GM03348 (cell line): ENCODE data around the gene STRIP2.
"Not testable (repeated sequence)": the region's sequence is repeated elsewhere in the genome, so short reads cannot be mapped to it uniquely, and the experiment has no call there.

Experiments used
- DNase-seq: peaks from one replicate; pipeline ENCODE4 v3.0.0; 2012; ENCODE audit warnings: low spot score

Gene STRIP2

DNA sequence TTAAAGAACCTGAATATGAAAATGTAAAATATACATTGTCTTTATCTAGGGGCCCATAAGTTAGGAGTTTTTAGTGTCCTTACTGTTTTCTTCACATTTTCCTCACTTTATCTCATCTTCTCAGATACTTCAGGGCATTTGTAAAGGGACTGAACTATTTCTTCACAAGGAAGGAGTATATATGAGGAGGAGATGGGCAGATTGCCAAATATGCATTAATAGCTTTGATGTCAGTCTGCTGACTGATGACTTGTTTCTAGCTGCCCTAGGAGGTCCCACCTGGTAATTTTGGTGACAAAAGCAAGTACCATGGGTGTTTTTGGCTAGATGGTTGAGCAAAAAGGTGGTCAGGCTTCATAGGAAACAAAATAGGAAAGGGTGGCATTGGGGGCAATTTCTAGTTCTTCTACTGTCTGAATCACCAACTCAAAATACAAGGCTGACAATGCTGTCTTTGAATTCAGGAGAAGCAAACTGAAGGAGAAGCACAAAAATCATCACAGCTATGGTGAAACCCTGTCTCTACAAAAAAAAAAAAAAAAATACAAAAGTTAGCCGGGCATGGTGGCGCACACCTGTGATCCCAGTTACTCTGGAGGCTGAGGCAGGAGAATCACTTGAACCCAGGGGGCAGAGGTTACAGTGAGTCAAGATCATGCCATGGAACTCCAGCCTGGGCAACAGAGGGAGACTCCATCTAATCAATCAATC, 10.4 kb upstream of the STRIP2 start:
- no peak for DNase-seq

DNA sequence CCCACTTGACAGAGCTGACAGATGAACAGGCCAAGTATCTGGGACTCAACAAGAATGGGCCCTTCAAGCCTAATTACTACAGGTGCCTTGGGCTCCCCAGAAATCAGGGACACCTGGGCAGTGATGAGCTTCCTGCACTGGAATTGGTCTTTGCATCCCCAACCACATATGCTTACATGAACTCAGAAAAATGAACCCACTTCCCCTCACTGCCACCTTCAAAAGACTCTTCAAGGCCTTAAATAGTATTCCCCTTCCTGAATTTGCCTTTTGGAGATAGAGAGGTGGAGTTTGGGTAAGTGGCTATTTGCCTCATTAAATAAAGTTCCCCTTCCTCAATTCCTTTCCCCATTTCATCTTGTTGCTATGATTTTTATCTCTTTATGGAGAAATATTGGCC, 7.8 kb upstream of the STRIP2 start:
- DNase-seq = no peak

DNA sequence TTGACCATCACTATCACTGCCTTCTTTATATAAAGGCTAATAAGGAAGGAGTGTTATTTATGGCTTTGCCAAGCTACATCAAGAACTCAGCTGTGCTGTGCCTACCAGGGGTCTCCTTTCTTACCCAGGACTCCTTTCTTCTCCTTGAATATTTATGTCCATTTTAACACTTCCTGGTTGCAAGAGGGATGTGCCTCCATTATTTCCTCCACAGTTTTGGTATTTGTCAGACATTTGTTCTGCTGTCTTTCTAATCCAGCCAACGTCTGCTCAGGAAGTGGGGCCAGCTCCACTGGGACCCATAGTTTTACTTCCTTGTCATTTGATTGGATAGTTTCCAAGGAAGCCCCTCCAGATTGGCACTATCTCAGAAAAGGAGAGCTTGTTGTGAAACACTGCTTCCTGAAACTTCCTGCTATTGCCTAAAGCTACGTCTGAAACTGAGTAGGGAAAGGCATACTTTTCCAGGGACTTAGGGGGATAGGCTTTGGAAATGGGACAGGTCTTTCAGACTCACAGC, 6.6 kb upstream of the STRIP2 start:
- DNase-seq = no peak

- peak; percentile 19 for DNase-seq
These were observed 2.2 kb upstream of the STRIP2 start for GRCh38 chr7:129431911-129432643.

GRCh38 chr7:129434675-129435318, 565 bp downstream of the STRIP2 start:
- DNase-seq = peak; percentile 41

GRCh38 chr7:129435414-129435829, 1.2 kb downstream of the STRIP2 start:
- no peak for DNase-seq

- DNase-seq = no peak
These were observed 2.2 kb downstream of the STRIP2 start for GRCh38 chr7:129436335-129436923.

GRCh38 chr7:129437190-129437589, 3.0 kb downstream of the STRIP2 start:
- DNase-seq = no peak

GRCh38 chr7:129438281-129438838, 4.1 kb downstream of the STRIP2 start:
- no peak for DNase-seq

DNA sequence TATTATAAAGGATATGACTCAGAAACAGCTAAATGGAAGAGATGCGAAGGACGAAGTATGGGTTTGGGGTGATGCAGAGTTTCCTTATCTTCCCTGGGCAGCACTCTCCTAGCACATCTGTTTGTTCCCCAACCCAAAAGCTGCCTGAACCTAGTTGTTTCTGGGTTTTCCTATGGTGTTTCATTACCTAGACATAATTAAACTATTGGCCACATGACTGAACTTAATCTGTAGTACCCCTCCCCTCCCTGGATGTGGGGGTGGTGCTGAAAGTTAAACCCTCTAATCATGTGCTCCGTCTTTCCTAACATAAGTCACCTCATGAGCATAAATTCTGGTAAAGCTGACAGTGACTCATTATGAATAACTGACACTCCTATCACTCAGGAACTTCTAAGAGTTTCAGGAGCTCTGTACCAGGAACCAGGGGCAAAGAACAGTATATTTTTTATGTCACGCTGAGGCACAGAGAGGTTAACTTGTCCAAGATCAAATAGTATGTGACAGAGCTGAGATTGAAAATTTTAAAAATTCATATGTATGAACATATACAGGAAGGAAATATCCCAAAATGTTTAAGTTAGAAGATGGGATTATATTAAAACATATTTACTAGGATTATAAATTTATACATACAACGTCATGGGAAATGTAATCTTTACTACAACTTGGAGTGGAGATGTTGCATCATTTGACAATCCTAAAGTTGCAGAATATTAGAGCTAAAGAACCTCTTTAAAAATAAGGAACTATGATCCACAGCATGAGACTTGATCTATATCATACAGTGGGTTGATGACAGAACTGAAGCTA, 4.8 kb downstream of the STRIP2 start:
- DNase-seq = peak; percentile 16

DNA sequence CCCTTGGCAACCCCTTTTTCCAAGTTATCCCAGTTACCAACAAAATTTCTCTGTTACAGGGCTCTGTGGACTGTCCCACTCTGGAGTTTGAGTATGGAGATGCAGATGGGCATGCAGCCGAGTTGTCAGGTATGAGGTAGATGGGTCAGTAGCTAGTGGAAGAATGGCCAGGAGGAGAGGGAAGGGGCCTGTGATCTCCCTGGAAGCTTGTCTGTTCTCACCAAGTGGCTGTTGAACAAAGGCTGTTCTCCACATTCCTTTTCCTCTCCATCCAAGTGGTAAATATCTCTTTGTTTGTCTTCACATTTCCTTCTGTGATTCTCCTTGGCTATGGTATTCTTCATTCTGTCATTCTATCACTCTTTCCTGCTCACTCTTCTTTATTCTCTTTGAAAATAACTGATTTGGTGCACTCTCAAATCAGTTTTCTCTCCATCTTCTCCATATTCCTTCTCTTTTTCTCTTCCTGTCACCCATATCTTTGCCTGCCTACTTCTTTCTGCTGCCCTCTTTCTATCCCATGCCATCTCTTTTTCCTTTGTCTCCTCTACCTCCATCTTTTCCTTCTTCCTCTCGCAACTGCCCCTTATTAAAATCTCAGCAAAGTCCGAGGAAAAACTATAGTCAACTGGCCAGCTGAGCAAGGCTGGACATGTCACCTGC, 5.9 kb downstream of the STRIP2 start:
- no peak for DNase-seq

GRCh38 chr7:129443612-129444011, 9.4 kb downstream of the STRIP2 start:
- DNase-seq = no peak

GRCh38 chr7:129444776-129445175, 10.5 kb downstream of the STRIP2 start:
- not testable (repeated sequence) for DNase-seq

DNA sequence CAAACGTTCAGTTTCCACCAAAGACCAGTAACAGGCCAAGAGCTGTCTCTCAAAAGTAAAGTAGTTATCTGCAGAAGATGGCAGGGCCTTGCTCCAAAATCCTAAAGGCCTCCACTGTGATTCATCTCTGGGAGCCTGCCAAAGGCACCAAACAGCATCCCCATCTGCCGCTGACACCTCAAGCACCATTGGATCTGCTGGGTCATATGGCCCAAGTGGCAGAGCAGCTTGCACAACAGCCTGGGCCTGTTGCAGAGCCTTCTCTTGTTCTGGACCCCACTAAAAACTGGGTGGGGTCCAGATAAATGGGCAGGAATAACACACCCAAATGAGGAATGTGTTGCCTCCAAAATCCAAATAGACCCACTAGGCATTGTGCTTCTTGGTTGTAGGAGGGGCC, 12.7 kb downstream of the STRIP2 start:
- DNase-seq = not testable (repeated sequence)

GRCh38 chr7:129447445-129447844, 13.2 kb downstream of the STRIP2 start:
- DNase-seq = not testable (repeated sequence)

GRCh38 chr7:129448608-129449007, 14.4 kb downstream of the STRIP2 start:
- not testable (repeated sequence) for DNase-seq

GRCh38 chr7:129450295-129450694, 16.1 kb downstream of the STRIP2 start:
- DNase-seq = no peak

- no peak for DNase-seq
These were observed 18.5 kb downstream of the STRIP2 start for GRCh38 chr7:129452589-129453231.

- no peak for DNase-seq
These were observed 19.4 kb downstream of the STRIP2 start for GRCh38 chr7:129453510-129454248.

DNA sequence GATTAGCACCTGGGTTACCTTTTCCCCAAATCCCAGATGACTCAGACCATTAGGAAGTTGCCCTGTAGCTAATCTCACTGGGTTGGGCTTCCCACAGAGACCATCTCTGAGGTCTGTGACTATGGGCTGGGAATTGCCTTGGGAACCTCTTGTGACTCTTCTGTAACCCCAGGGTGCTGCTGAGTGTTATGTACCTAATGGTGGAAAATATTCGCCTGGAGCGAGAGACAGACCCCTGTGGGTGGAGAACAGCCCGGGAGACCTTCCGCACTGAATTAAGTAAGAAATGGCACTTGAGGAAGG, 20.0 kb downstream of the STRIP2 start:
- no peak for DNase-seq
